ENCODE results near the gene PTPRJ. TPM values are rescaled to one million over a fixed set of nuclear protein-coding genes. Genes with fewer than 3 reads are reported as not detected.

PTPRJ gene
- total and polyA plus RNA-seq, 9 of the 15 experiments (the other 6 are each of a cell fraction or from before 2014, with no cell fraction given), result 0.56 to 10.7 (median 4.8) TPM

DNA sequence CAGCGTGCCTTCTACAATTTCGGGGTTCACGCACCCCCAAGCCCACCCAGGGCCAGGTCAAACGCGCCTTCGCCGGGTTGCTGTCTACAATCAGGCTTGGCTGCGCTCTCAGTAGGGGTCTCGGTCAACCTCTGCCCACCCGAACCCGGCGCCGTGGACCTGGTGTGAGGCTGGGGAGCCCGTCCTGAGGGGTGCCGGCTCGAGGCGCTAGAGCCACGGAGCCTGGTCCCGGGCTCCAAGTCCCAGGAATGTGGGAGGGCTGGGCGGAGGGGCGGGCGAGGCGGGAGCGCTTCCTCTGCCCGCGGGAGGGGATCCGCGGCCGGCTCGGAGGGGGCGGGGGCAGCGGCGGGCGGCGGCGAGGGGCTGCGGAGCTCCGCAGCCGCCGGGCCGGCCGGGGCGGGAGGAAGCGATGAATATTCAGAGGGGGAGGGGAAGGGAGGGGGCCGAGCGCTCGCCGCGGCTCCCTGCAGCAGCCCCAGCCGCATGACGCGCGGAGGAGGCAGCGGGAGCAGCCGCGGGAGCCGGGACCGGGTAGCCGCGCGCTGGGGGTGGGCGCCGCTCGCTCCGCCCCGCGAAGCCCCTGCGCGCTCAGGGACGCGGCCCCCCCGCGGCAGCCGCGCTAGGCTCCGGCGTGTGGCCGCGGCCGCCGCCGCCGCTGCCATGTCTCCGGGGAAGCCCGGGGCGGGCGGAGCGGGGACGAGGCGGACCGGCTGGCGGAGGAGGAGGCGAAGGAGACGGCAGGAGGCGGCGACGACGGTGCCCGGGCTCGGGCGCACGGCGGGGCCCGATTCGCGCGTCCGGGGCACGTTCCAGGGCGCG lies at the start of gene PTPRJ (continued):
- TF ChIP-seq, protein P1, sequence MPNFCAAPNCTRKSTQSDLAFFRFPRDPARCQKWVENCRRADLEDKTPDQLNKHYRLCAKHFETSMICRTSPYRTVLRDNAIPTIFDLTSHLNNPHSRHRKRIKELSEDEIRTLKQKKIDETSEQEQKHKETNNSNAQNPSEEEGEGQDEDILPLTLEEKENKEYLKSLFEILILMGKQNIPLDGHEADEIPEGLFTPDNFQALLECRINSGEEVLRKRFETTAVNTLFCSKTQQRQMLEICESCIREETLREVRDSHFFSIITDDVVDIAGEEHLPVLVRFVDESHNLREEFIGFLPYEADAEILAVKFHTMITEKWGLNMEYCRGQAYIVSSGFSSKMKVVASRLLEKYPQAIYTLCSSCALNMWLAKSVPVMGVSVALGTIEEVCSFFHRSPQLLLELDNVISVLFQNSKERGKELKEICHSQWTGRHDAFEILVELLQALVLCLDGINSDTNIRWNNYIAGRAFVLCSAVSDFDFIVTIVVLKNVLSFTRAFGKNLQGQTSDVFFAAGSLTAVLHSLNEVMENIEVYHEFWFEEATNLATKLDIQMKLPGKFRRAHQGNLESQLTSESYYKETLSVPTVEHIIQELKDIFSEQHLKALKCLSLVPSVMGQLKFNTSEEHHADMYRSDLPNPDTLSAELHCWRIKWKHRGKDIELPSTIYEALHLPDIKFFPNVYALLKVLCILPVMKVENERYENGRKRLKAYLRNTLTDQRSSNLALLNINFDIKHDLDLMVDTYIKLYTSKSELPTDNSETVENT (CRISPR knock-in tag; IDR thresholded peaks at IDR 0.05), result 0 out of 2 replicates have a peak, but pooled peaks have one; percentile 44
- TF ChIP-seq, protein P2, sequence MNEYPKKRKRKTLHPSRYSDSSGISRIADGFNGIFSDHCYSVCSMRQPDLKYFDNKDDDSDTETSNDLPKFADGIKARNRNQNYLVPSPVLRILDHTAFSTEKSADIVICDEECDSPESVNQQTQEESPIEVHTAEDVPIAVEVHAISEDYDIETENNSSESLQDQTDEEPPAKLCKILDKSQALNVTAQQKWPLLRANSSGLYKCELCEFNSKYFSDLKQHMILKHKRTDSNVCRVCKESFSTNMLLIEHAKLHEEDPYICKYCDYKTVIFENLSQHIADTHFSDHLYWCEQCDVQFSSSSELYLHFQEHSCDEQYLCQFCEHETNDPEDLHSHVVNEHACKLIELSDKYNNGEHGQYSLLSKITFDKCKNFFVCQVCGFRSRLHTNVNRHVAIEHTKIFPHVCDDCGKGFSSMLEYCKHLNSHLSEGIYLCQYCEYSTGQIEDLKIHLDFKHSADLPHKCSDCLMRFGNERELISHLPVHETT (CRISPR knock-in tag; conservative IDR thresholded peaks at IDR 0.05 in 1 of 2, IDR thresholded peaks at IDR 0.05 in 1 of 2), result peak in 1 of 2 experiments; percentile 52; a peak in 1 of 4 replicates
- TF ChIP-seq NONO (IDR thresholded peaks at IDR 0.05; ENCODE audit: low read depth in 2 of 2, low read length in 1 of 2) (peak in 1 of 2 experiments; percentile 67; a peak in 1 of 4 replicates), TCFL5 (CRISPR knock-in tag; conservative IDR thresholded peaks at IDR 0.05) (no peak), GATAD2B (IDR thresholded peaks at IDR 0.05; ENCODE audit: borderline replicate concordance) (peak; percentile 91), SMAD4 (CRISPR knock-in tag; conservative IDR thresholded peaks at IDR 0.05) (peak; percentile 29), MAZ (CRISPR knock-in tag; conservative IDR thresholded peaks at IDR 0.05 in 1 of 2, IDR thresholded peaks at IDR 0.05 in 1 of 2) (peak in 1 of 2 experiments; percentile 24; a peak in 1 of 4 replicates), TARDBP (IDR thresholded peaks at IDR 0.05) (no peak), PHF8 (IDR thresholded peaks at IDR 0.05; ENCODE audit: borderline replicate concordance, low read length) (peak; percentile 45; the same call in 1 of the 2 replicates), SIN3B (IDR thresholded peaks at IDR 0.05; ENCODE audit: low read depth) (peak; percentile 53; the same call in 1 of the 2 replicates), ZNF76 (CRISPR knock-in tag; IDR thresholded peaks at IDR 0.05; ENCODE audit: borderline replicate concordance) (no peak)
- TF ChIP-seq, protein P3, sequence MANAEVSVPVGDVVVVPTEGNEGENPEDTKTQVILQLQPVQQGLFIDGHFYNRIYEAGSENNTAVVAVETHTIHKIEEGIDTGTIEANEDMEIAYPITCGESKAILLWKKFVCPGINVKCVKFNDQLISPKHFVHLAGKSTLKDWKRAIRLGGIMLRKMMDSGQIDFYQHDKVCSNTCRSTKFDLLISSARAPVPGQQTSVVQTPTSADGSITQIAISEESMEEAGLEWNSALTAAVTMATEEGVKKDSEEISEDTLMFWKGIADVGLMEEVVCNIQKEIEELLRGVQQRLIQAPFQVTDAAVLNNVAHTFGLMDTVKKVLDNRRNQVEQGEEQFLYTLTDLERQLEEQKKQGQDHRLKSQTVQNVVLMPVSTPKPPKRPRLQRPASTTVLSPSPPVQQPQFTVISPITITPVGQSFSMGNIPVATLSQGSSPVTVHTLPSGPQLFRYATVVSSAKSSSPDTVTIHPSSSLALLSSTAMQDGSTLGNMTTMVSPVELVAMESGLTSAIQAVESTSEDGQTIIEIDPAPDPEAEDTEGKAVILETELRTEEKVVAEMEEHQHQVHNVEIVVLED (CRISPR knock-in tag; IDR thresholded peaks at IDR 0.05), result peak; percentile 47; the same call in 1 of the 2 replicates
- TF ChIP-seq, protein P4, sequence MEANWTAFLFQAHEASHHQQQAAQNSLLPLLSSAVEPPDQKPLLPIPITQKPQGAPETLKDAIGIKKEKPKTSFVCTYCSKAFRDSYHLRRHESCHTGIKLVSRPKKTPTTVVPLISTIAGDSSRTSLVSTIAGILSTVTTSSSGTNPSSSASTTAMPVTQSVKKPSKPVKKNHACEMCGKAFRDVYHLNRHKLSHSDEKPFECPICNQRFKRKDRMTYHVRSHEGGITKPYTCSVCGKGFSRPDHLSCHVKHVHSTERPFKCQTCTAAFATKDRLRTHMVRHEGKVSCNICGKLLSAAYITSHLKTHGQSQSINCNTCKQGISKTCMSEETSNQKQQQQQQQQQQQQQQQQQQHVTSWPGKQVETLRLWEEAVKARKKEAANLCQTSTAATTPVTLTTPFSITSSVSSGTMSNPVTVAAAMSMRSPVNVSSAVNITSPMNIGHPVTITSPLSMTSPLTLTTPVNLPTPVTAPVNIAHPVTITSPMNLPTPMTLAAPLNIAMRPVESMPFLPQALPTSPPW (CRISPR knock-in tag; IDR thresholded peaks at IDR 0.05), result peak; percentile 93
- TF ChIP-seq, protein P5, sequence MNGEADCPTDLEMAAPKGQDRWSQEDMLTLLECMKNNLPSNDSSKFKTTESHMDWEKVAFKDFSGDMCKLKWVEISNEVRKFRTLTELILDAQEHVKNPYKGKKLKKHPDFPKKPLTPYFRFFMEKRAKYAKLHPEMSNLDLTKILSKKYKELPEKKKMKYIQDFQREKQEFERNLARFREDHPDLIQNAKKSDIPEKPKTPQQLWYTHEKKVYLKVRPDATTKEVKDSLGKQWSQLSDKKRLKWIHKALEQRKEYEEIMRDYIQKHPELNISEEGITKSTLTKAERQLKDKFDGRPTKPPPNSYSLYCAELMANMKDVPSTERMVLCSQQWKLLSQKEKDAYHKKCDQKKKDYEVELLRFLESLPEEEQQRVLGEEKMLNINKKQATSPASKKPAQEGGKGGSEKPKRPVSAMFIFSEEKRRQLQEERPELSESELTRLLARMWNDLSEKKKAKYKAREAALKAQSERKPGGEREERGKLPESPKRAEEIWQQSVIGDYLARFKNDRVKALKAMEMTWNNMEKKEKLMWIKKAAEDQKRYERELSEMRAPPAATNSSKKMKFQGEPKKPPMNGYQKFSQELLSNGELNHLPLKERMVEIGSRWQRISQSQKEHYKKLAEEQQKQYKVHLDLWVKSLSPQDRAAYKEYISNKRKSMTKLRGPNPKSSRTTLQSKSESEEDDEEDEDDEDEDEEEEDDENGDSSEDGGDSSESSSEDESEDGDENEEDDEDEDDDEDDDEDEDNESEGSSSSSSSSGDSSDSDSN (IDR thresholded peaks at IDR 0.05; ENCODE audit: borderline replicate concordance in 1 of 2, low read depth in 2 of 2, low read length in 2 of 2), result 0 out of 4 replicates have a peak, but pooled peaks of 1 of the 2 experiments have one; percentile 47

Data from K562 (cell line).